BLaER1 treated with 17β-estradiol and CSF1 and Interleukin-3, amounts not matched to agents 10 nM and 100 nM (cell line): Measurements from ENCODE around the gene NACA2.
"Not testable (repeated sequence)": the region's sequence is repeated elsewhere in the genome, so short reads cannot be mapped to it uniquely, and the experiment has no call there.

Experiments used
- H3K27ac ChIP-seq, 11 experiments: shearing (Covaris generic); formaldehyde crosslinking; 2 replicates each; pipeline ENCODE4 v1.8.1; 2022
- H3K27me3 ChIP-seq, 11 experiments: shearing (Covaris generic); formaldehyde crosslinking; 2 replicates each; pipeline ENCODE4 v1.8.1; 2022
- H3K36me3 ChIP-seq, 11 experiments: shearing (Covaris generic); formaldehyde crosslinking; 2 replicates each; pipeline ENCODE4 v1.8.1; 2022
- H3K4me1 ChIP-seq, 10 experiments: shearing (Covaris generic); formaldehyde crosslinking; 2 replicates each; pipeline ENCODE4 v1.8.1; 2022
- H3K4me2 ChIP-seq, 11 experiments: shearing (Covaris generic); formaldehyde crosslinking; 2 replicates each; pipeline ENCODE4 v1.8.1; 2022
- H3K4me3 ChIP-seq, 10 experiments: shearing (Covaris generic); formaldehyde crosslinking; 2 replicates each; pipeline ENCODE4 v1.8.1; 2022
- H3K9ac ChIP-seq, 11 experiments: shearing (Covaris generic); formaldehyde crosslinking; 2 replicates each; pipeline ENCODE4 v1.8.1; 2022
- H3K9me3 ChIP-seq, 11 experiments: shearing (Covaris generic); formaldehyde crosslinking; replicated peaks in 1 of 11; 2 replicates each; pipeline ENCODE4 v1.8.1; 2022
- H4K20me1 ChIP-seq, 11 experiments: shearing (Covaris generic); formaldehyde crosslinking; 2 replicates each; pipeline ENCODE4 v1.8.1; 2022
- Cebpa-rat ChIP-seq, 11 experiments: shearing (Covaris generic); IDR thresholded peaks; 2 replicates each; pipeline ENCODE4 v1.8.1; 2022

NACA2 gene

DNA sequence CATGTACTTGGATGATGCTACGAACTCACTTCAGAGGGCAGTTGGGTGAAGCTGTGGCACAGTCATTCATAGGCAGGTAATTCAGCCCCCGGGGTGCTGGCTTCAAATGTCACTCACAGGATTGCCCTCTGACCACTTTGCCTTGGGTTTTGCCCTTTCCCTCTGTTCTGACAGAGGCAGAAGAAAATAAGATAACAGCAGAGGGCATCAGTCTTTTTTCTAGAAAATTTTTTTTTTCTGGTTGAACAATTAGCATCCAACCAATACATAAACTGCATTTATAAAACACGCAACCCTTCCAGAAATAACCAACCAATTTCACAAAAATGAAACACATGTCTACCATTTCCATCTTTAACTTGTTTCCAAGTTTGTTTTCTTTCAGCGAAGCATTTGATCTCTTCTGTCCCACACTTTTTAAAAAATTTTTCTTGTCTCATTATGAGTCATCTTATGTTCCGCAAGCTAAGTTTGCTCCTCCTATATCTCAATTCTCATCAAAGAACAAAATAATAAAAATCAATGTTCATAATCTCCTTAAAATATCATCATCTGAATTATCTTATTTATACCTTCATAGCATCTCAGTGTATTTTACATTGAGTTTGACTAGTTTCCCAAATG lies 15.6 kb downstream of the NACA2 start:
- Histone ChIP-seq H3K27me3 (no peaks in the 10 kb centered on the region), H3K4me2 (no peak overlapping the region), H4K20me1 (no peaks in the 10 kb centered on the region), H3K36me3 (no peaks in the 10 kb centered on the region), H3K9me3 (peaks cover 7 to 12% (median 9%) of the 10 kb centered on the region in 11 experiments; a peak in 16 of 22 replicates), H3K4me3 (no peak overlapping the region), H3K9ac (no peak overlapping the region), H3K27ac (no peak overlapping the region), H3K4me1 (no peaks in the 10 kb centered on the region)
- TF ChIP-seq Cebpa-rat (IDR thresholded peaks at IDR 0.05): no peak

GRCh38 chr17:61574542-61575351 lies 16.3 kb downstream of the NACA2 start:
- Histone ChIP-seq H3K9me3 (peaks cover 8 to 18% (median 14%) of the 10 kb centered on the region in 11 experiments; a peak in 19 of 22 replicates), H3K9ac (no peak overlapping the region), H3K4me1 (no peaks in the 10 kb centered on the region), H3K36me3 (no peaks in the 10 kb centered on the region), H3K27me3 (no peaks in the 10 kb centered on the region), H3K4me2 (no peak overlapping the region), H4K20me1 (no peaks in the 10 kb centered on the region), H3K4me3 (no peak overlapping the region), H3K27ac (no peak overlapping the region)
- no peak for TF ChIP-seq Cebpa-rat (IDR thresholded peaks at IDR 0.05)

GRCh38 chr17:61572547-61572946 lies 18.5 kb downstream of the NACA2 start:
- H3K36me3 ChIP-seq, H4K20me1 ChIP-seq, H3K4me2 ChIP-seq, H3K27me3 ChIP-seq, H3K9ac ChIP-seq, H3K27ac ChIP-seq, H3K4me3 ChIP-seq, H3K4me1 ChIP-seq: not testable (repeated sequence)
- peaks cover 8 to 21% (median 18%) of the 10 kb centered on the region in 11 experiments; a peak in 20 of 22 replicates for H3K9me3 ChIP-seq

DNA sequence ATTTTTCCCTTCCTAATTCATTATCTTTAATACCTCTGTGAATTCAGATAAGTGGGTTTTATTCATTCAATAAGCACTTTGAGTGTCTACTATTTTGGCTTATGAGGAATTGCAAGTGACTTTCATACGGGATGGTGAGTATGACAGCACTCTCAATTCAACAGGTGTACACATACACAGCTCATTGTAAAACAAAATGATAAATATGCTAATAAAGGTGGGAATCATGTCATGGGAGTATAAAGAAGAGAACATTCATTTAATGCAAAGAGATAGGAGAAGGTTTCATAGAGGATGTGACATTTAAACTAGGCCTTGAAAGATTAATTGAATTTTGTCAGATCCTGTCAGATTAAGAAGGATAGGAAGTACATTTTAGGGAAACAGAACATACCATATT lies 19.4 kb downstream of the NACA2 start:
- H3K4me2 ChIP-seq: no peak overlapping the region

GRCh38 chr17:61570118-61570517 lies 20.9 kb downstream of the NACA2 start:
- no peaks in the 10 kb centered on the region for H3K4me1 ChIP-seq
- H3K9ac ChIP-seq: no peak overlapping the region
- H3K27ac ChIP-seq: no peak overlapping the region
- no peaks in the 10 kb centered on the region for H4K20me1 ChIP-seq
- peaks cover 8 to 21% (median 18%) of the 10 kb centered on the region in 11 experiments; a peak in 20 of 22 replicates for H3K9me3 ChIP-seq
- no peak overlapping the region for H3K4me2 ChIP-seq
- H3K36me3 ChIP-seq: no peaks in the 10 kb centered on the region
- TF ChIP-seq Cebpa-rat (IDR thresholded peaks at IDR 0.05): no peak
- no peak overlapping the region for H3K4me3 ChIP-seq
- H3K27me3 ChIP-seq: no peaks in the 10 kb centered on the region

More for the DNA sequence above, 19.4 kb downstream of the NACA2 start:
- Histone ChIP-seq H3K27ac (no peak overlapping the region), H3K4me1 (no peaks in the 10 kb centered on the region), H3K9me3 (peaks cover 8 to 21% (median 18%) of the 10 kb centered on the region in 11 experiments; a peak in 20 of 22 replicates), H3K4me3 (no peak overlapping the region), H3K36me3 (no peaks in the 10 kb centered on the region), H4K20me1 (no peaks in the 10 kb centered on the region), H3K27me3 (no peaks in the 10 kb centered on the region), H3K9ac (no peak overlapping the region)
- TF ChIP-seq Cebpa-rat (IDR thresholded peaks at IDR 0.05): no peak

DNA sequence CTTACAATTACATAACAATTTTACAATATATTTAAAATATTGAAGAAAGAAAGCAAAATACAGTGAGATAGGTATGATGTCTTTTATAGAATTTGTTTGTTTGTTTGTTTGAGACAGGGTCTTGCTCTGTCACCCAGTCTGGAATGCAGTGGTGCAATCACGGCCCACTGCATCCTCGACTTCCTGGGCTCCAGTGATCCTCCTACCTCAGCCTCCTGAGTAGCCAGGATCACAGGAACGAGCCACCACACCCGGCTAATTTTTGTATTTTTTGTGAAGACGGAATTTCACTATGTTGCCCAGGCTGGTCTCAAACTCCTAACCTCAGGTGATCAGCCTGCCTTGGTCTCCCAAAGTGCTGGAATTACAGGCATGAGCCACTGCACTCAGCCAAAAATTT lies 21.5 kb downstream of the NACA2 start:
- not testable (repeated sequence) for H4K20me1 ChIP-seq, H3K27ac ChIP-seq, H3K27me3 ChIP-seq, H3K4me2 ChIP-seq, H3K4me1 ChIP-seq, H3K36me3 ChIP-seq, H3K4me3 ChIP-seq, H3K9ac ChIP-seq
- peaks cover 8 to 21% (median 18%) of the 10 kb centered on the region in 11 experiments; a peak in 20 of 22 replicates for H3K9me3 ChIP-seq

GRCh38 chr17:61568219-61569072 lies 22.6 kb downstream of the NACA2 start:
- Histone ChIP-seq H3K4me2 (no peak overlapping the region), H3K27me3 (no peaks in the 10 kb centered on the region), H3K4me1 (no peaks in the 10 kb centered on the region; a peak in 1 of 20 replicates), H3K27ac (no peak overlapping the region), H3K4me3 (no peak overlapping the region), H4K20me1 (no peaks in the 10 kb centered on the region), H3K9ac (no peak overlapping the region), H3K36me3 (no peaks in the 10 kb centered on the region), H3K9me3 (peaks cover 8 to 21% (median 18%) of the 10 kb centered on the region in 11 experiments; a peak in 20 of 22 replicates)
- TF ChIP-seq Cebpa-rat (IDR thresholded peaks at IDR 0.05): no peak

GRCh38 chr17:61567045-61567802 lies 23.8 kb downstream of the NACA2 start:
- H3K36me3 ChIP-seq: no peaks in the 10 kb centered on the region
- H3K4me2 ChIP-seq: no peak overlapping the region
- H3K9ac ChIP-seq: no peak overlapping the region
- no peak overlapping the region for H3K4me3 ChIP-seq
- H3K27ac ChIP-seq: no peak overlapping the region
- no peaks in the 10 kb centered on the region for H3K27me3 ChIP-seq
- no peak for TF ChIP-seq Cebpa-rat (IDR thresholded peaks at IDR 0.05)
- H4K20me1 ChIP-seq: no peaks in the 10 kb centered on the region
- H3K9me3 ChIP-seq: peaks cover 8 to 21% (median 18%) of the 10 kb centered on the region in 11 experiments; a peak in 20 of 22 replicates
- no peaks in the 10 kb centered on the region; a peak in 1 of 20 replicates for H3K4me1 ChIP-seq

- peaks cover 8 to 20% (median 17%) of the 10 kb centered on the region in 11 experiments; a peak in 20 of 22 replicates for H3K9me3 ChIP-seq
- not testable (repeated sequence) for H3K9ac ChIP-seq, H3K4me2 ChIP-seq, H3K4me1 ChIP-seq, H3K36me3 ChIP-seq, H3K27ac ChIP-seq, H3K4me3 ChIP-seq, H4K20me1 ChIP-seq, H3K27me3 ChIP-seq
Observed at GRCh38 chr17:61566448-61566847, 24.6 kb downstream of the NACA2 start.

DNA sequence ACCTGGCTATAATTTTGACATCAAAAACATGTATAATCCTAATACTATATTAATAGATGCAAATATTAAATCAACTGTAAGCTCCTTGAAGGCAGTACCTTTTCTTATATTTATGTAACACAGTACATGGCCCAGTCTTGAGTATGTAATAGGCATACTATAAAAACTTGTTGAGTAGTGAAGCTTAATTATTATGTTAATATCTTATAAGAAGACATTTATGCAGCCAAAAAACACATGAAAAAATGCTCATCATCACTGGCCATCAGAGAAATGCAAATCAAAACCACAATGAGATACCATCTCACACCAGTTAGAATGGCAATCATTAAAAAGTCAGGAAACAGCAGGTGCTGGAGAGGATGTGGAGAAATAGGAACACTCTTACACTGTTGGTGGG lies 25.2 kb downstream of the NACA2 start:
- H3K4me1 ChIP-seq, H3K4me2 ChIP-seq, H3K9ac ChIP-seq, H3K27me3 ChIP-seq, H3K36me3 ChIP-seq, H3K27ac ChIP-seq, H3K4me3 ChIP-seq, H4K20me1 ChIP-seq: not testable (repeated sequence)
- H3K9me3 ChIP-seq: peaks cover 3 to 16% (median 13%) of the 10 kb centered on the region in 11 experiments; a peak in 19 of 22 replicates
